Neuronal stem cell (in vitro differentiated cells): ENCODE data around the gene SYTL2.

Source experiments
- DNase-seq: peaks from one replicate; pipeline ENCODE4 v3.0.0-alpha.2; 2013; ENCODE audit warnings: low spot score
- H2AFZ ChIP-seq: one replicate; pipeline ENCODE4 v1.6.1; 2013; ENCODE audit warnings: mild to moderate bottlenecking, low read length, inconsistent platforms
- H2AK5ac ChIP-seq: 2 replicates; pipeline ENCODE4 v1.6.1; 2013; ENCODE audit warnings: low read depth, mild to moderate bottlenecking, inconsistent platforms, low read length, moderate library complexity, mixed read lengths
- H2BK120ac ChIP-seq: 2 replicates; pipeline ENCODE4 v1.6.1; 2013; ENCODE audit warnings: low read depth, mild to moderate bottlenecking, inconsistent platforms, low read length, moderate library complexity, mixed read lengths
- H2BK12ac ChIP-seq: one replicate; pipeline ENCODE4 v1.6.1; 2013; ENCODE audit warnings: low read length, inconsistent platforms
- H2BK15ac ChIP-seq: 2 replicates; pipeline ENCODE4 v1.6.1; 2013; ENCODE audit warnings: mild to moderate bottlenecking, low read length, inconsistent platforms, mixed read lengths
- H2BK5ac ChIP-seq: one replicate; pipeline ENCODE4 v1.6.1; 2013; ENCODE audit warnings: inconsistent platforms, mild to moderate bottlenecking, low read length, moderate library complexity
- H3K14ac ChIP-seq: one replicate; pipeline ENCODE4 v1.6.1; 2013; ENCODE audit warnings: low read length, inconsistent platforms
- H3K18ac ChIP-seq: 2 replicates; pipeline ENCODE4 v1.6.1; 2013; ENCODE audit warnings: low read length, inconsistent platforms
- H3K23ac ChIP-seq: 2 replicates; pipeline ENCODE4 v1.6.1; 2013; ENCODE audit warnings: low read depth, mild to moderate bottlenecking, mixed read lengths, low read length, inconsistent platforms; ENCODE audit not compliant: poor library complexity
- H3K27ac ChIP-seq: replicated peaks from 3 replicates; pipeline ENCODE4 v1.5.1; 2013; ENCODE audit warnings: low read length, inconsistent platforms
- H3K27me3 ChIP-seq, 3 experiments: 2 replicates each; pipeline ENCODE4 v1.6.1; 2013; ENCODE audit warnings: low read length in 3 of 3, mild to moderate bottlenecking in 2 of 3, inconsistent platforms in 1 of 3, low read depth in 1 of 3, mixed read lengths in 1 of 3, moderate library complexity in 1 of 3; ENCODE audit not compliant: control insufficient read depth in 3 of 3, insufficient read depth in 3 of 3
- H3K36me3 ChIP-seq, 2 donors: replicated peaks in 1 of 2; 2 replicates each; pipeline ENCODE4 v1.6.1; 2013; ENCODE audit warnings: low read length in 2 of 2; ENCODE audit not compliant: control insufficient read depth in 2 of 2, insufficient read depth in 2 of 2
- H3K4ac ChIP-seq: 2 replicates; pipeline ENCODE4 v1.6.1; 2013; ENCODE audit warnings: inconsistent platforms, mild to moderate bottlenecking, low read length, moderate library complexity
- H3K4me1 ChIP-seq, 2 donors: 1 replicate in 1 of 2; 2 replicates in 1 of 2; pipeline ENCODE4 v1.6.1; 2013; ENCODE audit warnings: low read length in 2 of 2, low read depth in 1 of 2; ENCODE audit not compliant: control insufficient read depth in 2 of 2, insufficient read depth in 1 of 2
- H3K4me2 ChIP-seq: one replicate; pipeline ENCODE4 v1.6.1; 2013; ENCODE audit warnings: mild to moderate bottlenecking, low read length, inconsistent platforms; ENCODE audit not compliant: insufficient read depth, poor library complexity, severe bottlenecking
- H3K4me3 ChIP-seq, 2 donors: 2 replicates each; pipeline ENCODE4 v1.5.1; 2013; ENCODE audit warnings: low read length in 2 of 2, mild to moderate bottlenecking in 2 of 2, inconsistent platforms in 1 of 2, moderate library complexity in 1 of 2
- H3K79me1 ChIP-seq: one replicate; pipeline ENCODE4 v1.6.1; 2013; ENCODE audit warnings: low read depth, mild to moderate bottlenecking, inconsistent platforms, low read length, moderate library complexity
- H3K9ac ChIP-seq: one replicate; pipeline ENCODE4 v1.6.1; 2013; ENCODE audit warnings: mild to moderate bottlenecking, low read depth, low read length, inconsistent platforms; ENCODE audit not compliant: poor library complexity
- H3K9me3 ChIP-seq, 2 donors: replicated peaks in 1 of 2; 2 replicates each; pipeline versions ENCODE3 to v1.6.1; 2013; ENCODE audit warnings: low read length in 2 of 2, mild to moderate bottlenecking in 2 of 2, inconsistent platforms in 1 of 2, low read depth in 1 of 2, mixed read lengths in 1 of 2, moderate library complexity in 1 of 2; ENCODE audit not compliant: control insufficient read depth in 2 of 2, insufficient read depth in 1 of 2
- H4K8ac ChIP-seq: one replicate; pipeline ENCODE4 v1.6.1; 2013; ENCODE audit warnings: low read depth, mild to moderate bottlenecking, inconsistent platforms, low read length, moderate library complexity
- H4K91ac ChIP-seq: one replicate; pipeline ENCODE4 v1.6.1; 2013; ENCODE audit warnings: low read length, low read depth, mild to moderate bottlenecking, inconsistent platforms; ENCODE audit not compliant: poor library complexity
- WGBS, 2 donors: extraction: QIAGEN DNeasy Blood & Tissue Kit; methylation state at CpG; one replicate each; pipeline ENCODE4 v1.1.7; 2013; ENCODE audit warnings: missing lambda C conversion rate in 2 of 2, mixed read lengths in 1 of 2; ENCODE audit not compliant: insufficient read length in 2 of 2, insufficient replicate concordance in 1 of 2; ENCODE audit errors: extremely low coverage in 2 of 2; 5-methylcytosine and 5-hydroxymethylcytosine counted together

The SYTL2 gene

DNA sequence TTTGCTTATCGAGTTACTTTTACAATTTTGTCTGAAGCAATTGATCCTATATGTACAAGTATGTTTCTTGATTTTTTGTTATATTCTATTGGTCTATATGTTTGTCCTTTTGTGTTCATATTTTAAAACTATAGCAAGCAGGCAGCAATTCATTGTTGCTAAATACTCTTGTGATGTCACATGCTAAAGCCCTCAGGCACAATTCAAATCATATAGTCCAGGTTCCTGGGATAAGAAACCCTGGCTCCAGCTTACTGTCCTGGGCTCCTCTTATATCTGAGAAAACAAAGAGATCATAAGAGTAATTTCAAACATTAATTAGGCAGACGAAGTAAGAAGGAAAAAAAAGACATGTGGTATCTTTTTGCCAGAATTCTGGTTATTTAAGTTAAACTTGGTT, 37.6 kb upstream of the SYTL2 start:
- no peak overlapping the region for H3K4me2 ChIP-seq
- no CpG with 5 or more reads among the region's 2 CpGs for WGBS, 2 donors
- no peak overlapping the region for H3K27ac ChIP-seq
- no peak overlapping the region for H2BK12ac ChIP-seq
- H3K36me3 ChIP-seq, result no peaks in the 10 kb centered on the region
- no peak for DNase-seq
- H3K9ac ChIP-seq, result no peak overlapping the region
- no peak overlapping the region for H2BK15ac ChIP-seq
- no peak overlapping the region for H3K18ac ChIP-seq
- H3K4me3 ChIP-seq, result no peak overlapping the region
- H3K4me1 ChIP-seq, result no peaks in the 10 kb centered on the region
- H4K91ac ChIP-seq, result no peak overlapping the region
- H2AFZ ChIP-seq, result no peak overlapping the region
- H3K79me1 ChIP-seq, result no peaks in the 10 kb centered on the region
- no peaks in the 10 kb centered on the region for H3K27me3 ChIP-seq
- H2AK5ac ChIP-seq, result no peak overlapping the region
- H2BK5ac ChIP-seq, result no peak overlapping the region
- no peak overlapping the region for H3K23ac ChIP-seq
- peaks cover 2 to 10% of the 10 kb centered on the region in 2 donors for H3K9me3 ChIP-seq
- H2BK120ac ChIP-seq, result no peak overlapping the region
- no peak overlapping the region for H3K14ac ChIP-seq
- H4K8ac ChIP-seq, result no peak overlapping the region
- H3K4ac ChIP-seq, result no peak overlapping the region

- H4K8ac ChIP-seq, result no peak overlapping the region
- no peak overlapping the region for H2BK5ac ChIP-seq
- peaks cover 2 to 10% of the 10 kb centered on the region in 2 donors for H3K9me3 ChIP-seq
- no peak overlapping the region for H2BK120ac ChIP-seq
- no peak overlapping the region for H3K4ac ChIP-seq
- H3K9ac ChIP-seq, result no peak overlapping the region
- no peak overlapping the region for H3K18ac ChIP-seq
- H2AK5ac ChIP-seq, result no peak overlapping the region
- no peak overlapping the region for H3K4me3 ChIP-seq
- H3K36me3 ChIP-seq, result no peaks in the 10 kb centered on the region
- H2BK15ac ChIP-seq, result no peak overlapping the region
- H3K14ac ChIP-seq, result no peak overlapping the region
- H4K91ac ChIP-seq, result no peak overlapping the region
- no peak overlapping the region for H2AFZ ChIP-seq
- H3K27ac ChIP-seq, result no peak overlapping the region
- H3K79me1 ChIP-seq, result no peaks in the 10 kb centered on the region
- no peaks in the 10 kb centered on the region for H3K27me3 ChIP-seq
- DNase-seq, result no peak
- no peak overlapping the region for H3K4me2 ChIP-seq
- H3K23ac ChIP-seq, result no peak overlapping the region
- H2BK12ac ChIP-seq, result no peak overlapping the region
- no CpG with 5 or more reads among the region's 3 CpGs for WGBS, 2 donors
- H3K4me1 ChIP-seq, result no peaks in the 10 kb centered on the region
Observed at GRCh38 chr11:85848006-85848405, 37.1 kb upstream of the SYTL2 start.

DNA sequence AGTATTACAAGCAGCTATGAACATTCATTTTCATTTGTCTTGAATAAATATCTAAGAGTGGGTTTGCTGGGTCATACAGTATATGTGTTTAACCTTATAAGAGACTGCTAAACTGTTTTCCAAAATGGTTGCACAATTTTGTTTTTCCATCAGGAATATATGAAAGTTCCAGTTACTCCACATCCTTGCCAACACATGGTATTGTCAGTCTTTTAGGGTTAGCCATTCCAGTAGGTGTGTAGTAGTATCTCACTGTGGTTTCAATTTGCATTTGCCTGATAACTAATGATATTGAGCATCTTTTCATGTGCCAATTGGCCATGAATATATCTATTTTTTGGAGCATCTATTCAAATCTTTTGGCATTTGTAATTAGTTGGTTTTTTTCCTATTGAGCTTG, 36.5 kb upstream of the SYTL2 start:
- H4K91ac ChIP-seq, result no peak overlapping the region
- H2AK5ac ChIP-seq, result no peak overlapping the region
- no peak overlapping the region for H3K14ac ChIP-seq
- no peaks in the 10 kb centered on the region for H3K79me1 ChIP-seq
- no peak overlapping the region for H2BK15ac ChIP-seq
- H3K9ac ChIP-seq, result no peak overlapping the region
- no peak overlapping the region for H3K4me3 ChIP-seq
- H4K8ac ChIP-seq, result no peak overlapping the region
- no peak overlapping the region for H3K4ac ChIP-seq
- no peaks in the 10 kb centered on the region for H3K4me1 ChIP-seq
- H3K9me3 ChIP-seq, result peaks cover 2 to 9% of the 10 kb centered on the region in 2 donors
- DNase-seq, result no peak
- H3K36me3 ChIP-seq, result no peaks in the 10 kb centered on the region
- no peak overlapping the region for H2BK5ac ChIP-seq
- H3K27ac ChIP-seq, result no peak overlapping the region
- no peak overlapping the region for H3K4me2 ChIP-seq
- no peak overlapping the region for H3K23ac ChIP-seq
- no peak overlapping the region for H2AFZ ChIP-seq
- H2BK120ac ChIP-seq, result no peak overlapping the region
- H3K27me3 ChIP-seq, result no peaks in the 10 kb centered on the region
- no peak overlapping the region for H3K18ac ChIP-seq
- no peak overlapping the region for H2BK12ac ChIP-seq

DNA sequence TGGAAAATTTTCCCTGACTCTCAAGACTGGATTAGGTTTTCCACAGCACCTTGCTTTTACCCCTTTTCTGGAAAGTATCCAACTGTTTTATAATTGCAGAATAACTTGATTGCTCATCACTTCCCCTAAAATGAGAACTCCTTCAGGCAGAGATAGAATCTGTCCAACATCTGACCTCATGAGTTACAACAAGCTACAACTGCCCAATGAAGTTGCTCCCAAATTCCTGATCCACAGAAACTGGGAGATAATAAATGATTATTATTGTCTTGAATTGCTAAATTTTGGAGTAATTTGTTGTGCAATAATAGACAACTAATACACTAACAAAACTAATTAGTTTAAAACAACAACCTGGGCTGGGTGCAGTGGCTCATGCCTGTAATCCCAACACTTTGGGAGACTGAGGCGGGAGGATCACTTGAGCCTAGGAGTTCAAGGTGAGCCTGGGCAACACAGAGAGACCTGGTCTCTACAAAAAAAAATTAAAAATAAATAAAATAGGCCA, 34.2 kb upstream of the SYTL2 start:
- peaks cover 0 to 2% of the 10 kb centered on the region in 2 donors for H3K36me3 ChIP-seq
- no peak overlapping the region for H3K4me2 ChIP-seq
- no peak overlapping the region for H3K14ac ChIP-seq
- H3K4me1 ChIP-seq, result no peaks in the 10 kb centered on the region
- H2BK15ac ChIP-seq, result no peak overlapping the region
- no peak overlapping the region for H3K23ac ChIP-seq
- H2BK120ac ChIP-seq, result no peak overlapping the region
- H4K91ac ChIP-seq, result no peak overlapping the region
- H3K79me1 ChIP-seq, result no peaks in the 10 kb centered on the region
- H3K18ac ChIP-seq, result no peak overlapping the region
- no peak overlapping the region for H2AK5ac ChIP-seq
- DNase-seq, result no peak
- no peak overlapping the region for H4K8ac ChIP-seq
- H3K9ac ChIP-seq, result no peak overlapping the region
- no peaks in the 10 kb centered on the region for H3K27me3 ChIP-seq
- H2AFZ ChIP-seq, result no peak overlapping the region
- H2BK12ac ChIP-seq, result no peak overlapping the region
- WGBS, 2 donors, result no CpG with 5 or more reads among the region's 1 CpG
- H3K9me3 ChIP-seq, result peaks cover 0 to 2% of the 10 kb centered on the region in 2 donors
- no peak overlapping the region for H2BK5ac ChIP-seq
- no peak overlapping the region for H3K27ac ChIP-seq
- no peak overlapping the region for H3K4me3 ChIP-seq
- H3K4ac ChIP-seq, result no peak overlapping the region
